ENCODE data around the gene EPB41L2. TPM values are rescaled to one million over a fixed set of nuclear protein-coding genes. Genes with fewer than 3 reads are reported as not detected.

The EPB41L2 gene
- total RNA-seq, 4 donors from 2014 or later = 190 to 321 (median 265) TPM

- DNase-seq (ENCODE audit: low spot score in 2 of 2) = no peak
- Histone ChIP-seq H3K4me3 (no peak overlapping the region), H3K27me3 (no peaks in the 10 kb centered on the region), H3K36me3 (no peaks in the 10 kb centered on the region), H3K27ac (peak overlapping the region in 2 of 4 donors; percentile 9 to 24), H3K4me1 (peaks cover 0 to 64% (median 5%) of the 10 kb centered on the region in 4 donors), H3K9me3 (no peaks in the 10 kb centered on the region)
- 77 to 81% methylated on average over 4 of the region's 4 CpGs for WGBS, 2 donors
- TF ChIP-seq EP300 (IDR thresholded peaks at IDR 0.05) = no peak
These were observed 19.1 kb downstream of the EPB41L2 start for GRCh38 chr6:131043902-131044447.

- peak overlapping the region in 2 of 4 donors; percentile 58 to 62 for H3K27ac ChIP-seq
- no peak overlapping the region for H3K4me3 ChIP-seq
- 63 to 79% methylated on average over 2 of the region's 2 CpGs for WGBS, 2 donors
- TF ChIP-seq POLR2A (IDR thresholded peaks at IDR 0.05) (no peak), EP300 (IDR thresholded peaks at IDR 0.05) (peak in 1 of 2 donors; percentile 20)
- no peaks in the 10 kb centered on the region for H3K36me3 ChIP-seq
- H3K27me3 ChIP-seq = no peaks in the 10 kb centered on the region
- H3K9me3 ChIP-seq = no peaks in the 10 kb centered on the region
- peaks cover 0 to 64% (median 5%) of the 10 kb centered on the region in 4 donors for H3K4me1 ChIP-seq
- DNase-seq (ENCODE audit: low spot score in 2 of 2) = no peak
These were observed 20.4 kb downstream of the EPB41L2 start for GRCh38 chr6:131042664-131043063.

GRCh38 chr6:131041814-131042213 lies 21.2 kb downstream of the EPB41L2 start:
- Histone ChIP-seq H3K4me1 (peaks cover 0 to 69% (median 4%) of the 10 kb centered on the region in 4 donors), H3K9me3 (no peaks in the 10 kb centered on the region), H3K27me3 (no peaks in the 10 kb centered on the region), H3K27ac (peak overlapping the region in 2 of 4 donors; percentile 58 to 62), H3K4me3 (no peak overlapping the region), H3K36me3 (no peaks in the 10 kb centered on the region)
- DNase-seq (ENCODE audit: low spot score in 2 of 2) = no peak
- no peak for TF ChIP-seq POLR2A (IDR thresholded peaks at IDR 0.05)
- no peak for TF ChIP-seq CTCF (IDR thresholded peaks at IDR 0.05)
- no peak for TF ChIP-seq EP300 (IDR thresholded peaks at IDR 0.05)
- WGBS, 2 donors = 70 to 73% methylated on average over 2 of the region's 2 CpGs

- 64 to 70% methylated on average over 4 of the region's 4 CpGs for WGBS, 2 donors
- TF ChIP-seq EP300 (IDR thresholded peaks at IDR 0.05) (no peak), CTCF (IDR thresholded peaks at IDR 0.05) (no peak), POLR2A (IDR thresholded peaks at IDR 0.05) (no peak)
- Histone ChIP-seq H3K4me3 (no peak overlapping the region), H3K9me3 (no peaks in the 10 kb centered on the region), H3K4me1 (peaks cover 0 to 70% (median 4%) of the 10 kb centered on the region in 4 donors), H3K27ac (peak overlapping the region in 1 of 4 donors; percentile 58), H3K36me3 (no peaks in the 10 kb centered on the region), H3K27me3 (no peaks in the 10 kb centered on the region)
- no peak for DNase-seq (ENCODE audit: low spot score in 2 of 2)
These were observed 22.2 kb downstream of the EPB41L2 start for GRCh38 chr6:131040866-131041265.

- DNase-seq (ENCODE audit: low spot score in 2 of 2) = no peak
- Histone ChIP-seq H3K36me3 (no peaks in the 10 kb centered on the region), H3K4me3 (no peak overlapping the region), H3K27me3 (no peaks in the 10 kb centered on the region), H3K9me3 (no peaks in the 10 kb centered on the region), H3K4me1 (peaks cover 0 to 65% (median 2%) of the 10 kb centered on the region in 4 donors), H3K27ac (peak overlapping the region in 3 of 4 donors; percentile 8 to 74 (median 51))
- 67% methylated on average over 4 of the region's 4 CpGs for WGBS, 2 donors
- TF ChIP-seq POLR2A (IDR thresholded peaks at IDR 0.05) (no peak), EP300 (IDR thresholded peaks at IDR 0.05) (no peak), CTCF (IDR thresholded peaks at IDR 0.05) (no peak)
These were observed 23.7 kb downstream of the EPB41L2 start for GRCh38 chr6:131039345-131039680.

- Histone ChIP-seq H3K9me3 (no peaks in the 10 kb centered on the region), H3K27ac (peak overlapping the region in 3 of 4 donors; percentile 8 to 74 (median 51)), H3K4me1 (peaks cover 0 to 65% (median 2%) of the 10 kb centered on the region in 4 donors), H3K4me3 (peak overlapping the region in 1 of 4 donors; percentile 14), H3K36me3 (no peaks in the 10 kb centered on the region), H3K27me3 (no peaks in the 10 kb centered on the region)
- DNase-seq (ENCODE audit: low spot score in 2 of 2) = no peak
- no peak for TF ChIP-seq CTCF (IDR thresholded peaks at IDR 0.05)
- no peak for TF ChIP-seq EP300 (IDR thresholded peaks at IDR 0.05)
- TF ChIP-seq POLR2A (IDR thresholded peaks at IDR 0.05) = no peak
- 23 to 24% methylated on average over 5 of the region's 5 CpGs for WGBS, 2 donors
These were observed 24.3 kb downstream of the EPB41L2 start for GRCh38 chr6:131038597-131039344.
